ENCODE data around the gene KHDC3L. TPM values are rescaled to one million over a fixed set of nuclear protein-coding genes. Genes with fewer than 3 reads are reported as not detected.

The KHDC3L gene
- total and polyA plus RNA-seq, 2 of the 4 experiments (the other 2 are of a cell fraction): not detected

DNA sequence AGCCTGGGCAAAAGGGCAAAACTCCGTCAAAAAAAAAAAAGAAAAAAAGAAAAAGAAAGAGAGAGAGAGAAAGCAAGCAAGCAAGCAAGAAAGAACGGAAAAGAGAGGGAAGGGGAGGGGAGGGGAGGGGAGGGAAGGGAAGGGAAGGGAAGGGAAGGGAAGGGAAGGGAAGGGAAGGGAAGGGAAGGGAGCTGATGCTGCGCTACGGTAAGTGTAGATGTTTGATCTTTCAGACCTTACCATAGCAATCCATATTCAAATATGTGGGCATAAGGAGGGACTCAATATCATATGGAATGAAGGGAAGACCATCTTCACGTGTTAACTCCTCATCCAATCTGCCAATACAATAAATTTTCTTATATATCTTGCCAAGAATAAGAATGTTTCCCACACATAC, 20.3 kb upstream of the KHDC3L start:
- intact Hi-C loops (cut with micrococcal nuclease) (no loop called here), in situ Hi-C loops (cut with MboI; ENCODE audit: low sequenced_read_pairs) (loop anchor here (25.0 kb wide), 1 partner anchor 930 kb away; no protein-coding TSS in a partner anchor), dilution Hi-C loops (cut with HindIII; ENCODE audit: low sequenced_read_pairs, unreplicated experiment) (no loop called here)
- H3K9me3 ChIP-seq (ENCODE audit: control insufficient read depth, insufficient read depth, low read length): no peaks in the 10 kb centered on the region
- ChIA-PET POLR2A (ENCODE audit: unreplicated experiment) (no interaction called here), CTCF (no interaction called here)
- H2AK5ac ChIP-seq (ENCODE audit: low read depth, low read length): no peak overlapping the region
- H3K27me3 ChIP-seq (ENCODE audit: control insufficient read depth, insufficient read depth, low read length): peaks cover 7% of the 10 kb centered on the region
- H2BK20ac ChIP-seq (ENCODE audit: low read depth, low read length): no peak overlapping the region
- H2BK5ac ChIP-seq (ENCODE audit: low read depth, low read length, poor library complexity, severe bottlenecking): no peak overlapping the region
- H3K4ac ChIP-seq (ENCODE audit: low read depth, low read length): no peak overlapping the region
- no peak overlapping the region for H3K4me3 ChIP-seq (ENCODE audit: insufficient read depth, low read depth, low read length)
- H3K27ac ChIP-seq (ENCODE audit: insufficient read depth, low read length): no peak overlapping the region
- no peaks in the 10 kb centered on the region for H3K36me3 ChIP-seq (ENCODE audit: control insufficient read depth, insufficient read depth, low read length)
- no peak overlapping the region for H3K23ac ChIP-seq (ENCODE audit: low read depth, low read length)
- no peak overlapping the region for H3K56ac ChIP-seq (ENCODE audit: extremely low read depth, insufficient read depth, low read length)
- WGBS, 2 experiments (ENCODE audit: extremely low coverage in 2 of 2, insufficient read length in 1 of 2): no CpG with 5 or more reads among the region's 5 CpGs
- peaks cover 2% of the 10 kb centered on the region; the same call in 1 of the 2 replicates for H3K4me1 ChIP-seq (ENCODE audit: control insufficient read depth, insufficient read depth, low read length)
- H3K14ac ChIP-seq (replicated peaks; ENCODE audit: low read depth, low read length): no peak overlapping the region
- no peak overlapping the region for H4K91ac ChIP-seq (ENCODE audit: insufficient read depth, low read depth, low read length)
- H3K4me2 ChIP-seq (ENCODE audit: low read depth, low read length): no peak overlapping the region
- no peaks in the 10 kb centered on the region for H4K20me1 ChIP-seq (ENCODE audit: insufficient read depth, low read length)
- H2BK120ac ChIP-seq (ENCODE audit: low read depth, low read length): no peak overlapping the region
- H3K9me1 ChIP-seq (ENCODE audit: insufficient read depth, low read length): no peaks in the 10 kb centered on the region
- no peak overlapping the region for H4K5ac ChIP-seq (ENCODE audit: low read depth, low read length)
- ATAC-seq (ENCODE audit: low read depth): no peak
- no peak overlapping the region for H2BK15ac ChIP-seq (ENCODE audit: low read depth, low read length)
- no peak overlapping the region for H3K9ac ChIP-seq (ENCODE audit: low read depth, low read length)
- no peaks in the 10 kb centered on the region for H3K79me1 ChIP-seq (ENCODE audit: low read depth in 1 of 2, low read length in 2 of 2)
- TF ChIP-seq MAZ (IDR thresholded peaks at IDR 0.05; ENCODE audit: borderline replicate concordance, low read depth, low read length) (no peak), POLR2A (IDR thresholded peaks at IDR 0.05; ENCODE audit: low read depth, low read length) (no peak), NFE2L2 (IDR thresholded peaks at IDR 0.05; ENCODE audit: low read depth, low read length) (no peak), SMC3 (IDR thresholded peaks at IDR 0.05; ENCODE audit: low read depth, low read length) (no peak), FOS (IDR thresholded peaks at IDR 0.05; ENCODE audit: low read depth, low read length) (no peak), CEBPB (IDR thresholded peaks at IDR 0.05; ENCODE audit: low read depth, low read length) (no peak), MAFK (IDR thresholded peaks at IDR 0.05; ENCODE audit: low read depth, low read length) (no peak), RAD21 (IDR thresholded peaks at IDR 0.05; ENCODE audit: low read length) (no peak), MXI1 (IDR thresholded peaks at IDR 0.05; ENCODE audit: borderline replicate concordance, low read depth, low read length) (no peak), CHD1 (IDR thresholded peaks at IDR 0.05; ENCODE audit: low read depth, low read length) (no peak), RCOR1 (IDR thresholded peaks at IDR 0.05; ENCODE audit: insufficient replicate concordance, low read length) (no peak)
- TF ChIP-seq, protein P1, sequence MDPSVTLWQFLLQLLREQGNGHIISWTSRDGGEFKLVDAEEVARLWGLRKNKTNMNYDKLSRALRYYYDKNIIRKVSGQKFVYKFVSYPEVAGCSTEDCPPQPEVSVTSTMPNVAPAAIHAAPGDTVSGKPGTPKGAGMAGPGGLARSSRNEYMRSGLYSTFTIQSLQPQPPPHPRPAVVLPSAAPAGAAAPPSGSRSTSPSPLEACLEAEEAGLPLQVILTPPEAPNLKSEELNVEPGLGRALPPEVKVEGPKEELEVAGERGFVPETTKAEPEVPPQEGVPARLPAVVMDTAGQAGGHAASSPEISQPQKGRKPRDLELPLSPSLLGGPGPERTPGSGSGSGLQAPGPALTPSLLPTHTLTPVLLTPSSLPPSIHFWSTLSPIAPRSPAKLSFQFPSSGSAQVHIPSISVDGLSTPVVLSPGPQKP (IDR thresholded peaks at IDR 0.05; ENCODE audit: borderline replicate concordance, low read depth, low read length): no peak
- TF ChIP-seq, protein P2, sequence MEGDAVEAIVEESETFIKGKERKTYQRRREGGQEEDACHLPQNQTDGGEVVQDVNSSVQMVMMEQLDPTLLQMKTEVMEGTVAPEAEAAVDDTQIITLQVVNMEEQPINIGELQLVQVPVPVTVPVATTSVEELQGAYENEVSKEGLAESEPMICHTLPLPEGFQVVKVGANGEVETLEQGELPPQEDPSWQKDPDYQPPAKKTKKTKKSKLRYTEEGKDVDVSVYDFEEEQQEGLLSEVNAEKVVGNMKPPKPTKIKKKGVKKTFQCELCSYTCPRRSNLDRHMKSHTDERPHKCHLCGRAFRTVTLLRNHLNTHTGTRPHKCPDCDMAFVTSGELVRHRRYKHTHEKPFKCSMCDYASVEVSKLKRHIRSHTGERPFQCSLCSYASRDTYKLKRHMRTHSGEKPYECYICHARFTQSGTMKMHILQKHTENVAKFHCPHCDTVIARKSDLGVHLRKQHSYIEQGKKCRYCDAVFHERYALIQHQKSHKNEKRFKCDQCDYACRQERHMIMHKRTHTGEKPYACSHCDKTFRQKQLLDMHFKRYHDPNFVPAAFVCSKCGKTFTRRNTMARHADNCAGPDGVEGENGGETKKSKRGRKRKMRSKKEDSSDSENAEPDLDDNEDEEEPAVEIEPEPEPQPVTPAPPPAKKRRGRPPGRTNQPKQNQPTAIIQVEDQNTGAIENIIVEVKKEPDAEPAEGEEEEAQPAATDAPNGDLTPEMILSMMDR (conservative IDR thresholded peaks at IDR 0.05; ENCODE audit: low read depth, low read length): no peak
- H3K18ac ChIP-seq (ENCODE audit: low read depth, low read length): no peak overlapping the region
- no peak overlapping the region for H2AK9ac ChIP-seq (replicated peaks; ENCODE audit: low read depth, low read length, poor library complexity)
- no peak overlapping the region for H4K8ac ChIP-seq (ENCODE audit: low read depth in 2 of 2, low read length in 2 of 2)
- BruUV-seq (replicated peaks): no TSS peak
- DNase-seq: no peak
- no peak overlapping the region for H2AFZ ChIP-seq (replicated peaks; ENCODE audit: low read length, poor library complexity)
